Chondrocyte (in vitro differentiated cells): ENCODE measurements around the gene NUP133. TPM values are rescaled to one million over a fixed set of nuclear protein-coding genes. Genes with fewer than 3 reads are reported as not detected.
"Not testable (repeated sequence)": the region's sequence is repeated elsewhere in the genome, so short reads cannot be mapped to it uniquely, and the experiment has no call there.

Source experiments
- DNase-seq: peaks from one replicate; pipeline ENCODE4 v3.0.0; 2021; ENCODE audit warnings: mixed read lengths, low spot score
- H3K27ac Mint-ChIP-seq: one replicate; pipeline ENCODE4 v1.8.0; 2021; ENCODE audit warnings: mild to moderate bottlenecking, moderate library complexity, mixed read lengths; ENCODE audit not compliant: unreplicated experiment
- H3K27me3 Mint-ChIP-seq: 2 replicates; pipeline ENCODE4 v1.8.0; 2021; ENCODE audit warnings: low read depth, mixed read lengths
- H3K36me3 Mint-ChIP-seq: 2 replicates; pipeline ENCODE4 v1.8.0; 2021; ENCODE audit warnings: low read depth, mixed read lengths
- H3K4me1 Mint-ChIP-seq: 2 replicates; pipeline ENCODE4 v1.8.0; 2021; ENCODE audit warnings: low read depth, mild to moderate bottlenecking, mixed read lengths
- H3K4me3 Mint-ChIP-seq: one replicate; pipeline ENCODE4 v1.8.0; 2021; ENCODE audit warnings: mild to moderate bottlenecking, moderate library complexity, mixed read lengths; ENCODE audit not compliant: unreplicated experiment
- H3K9me3 Mint-ChIP-seq: 2 replicates; pipeline ENCODE4 v1.8.0; 2021; ENCODE audit warnings: low read depth, mixed read lengths
- CTCF ChIP-seq: fragments of 200-600 bp; sonication (generic); IDR thresholded peaks from 2 replicates; pipeline ENCODE4 v1.5.0; 2021; ENCODE audit warnings: antibody characterized with exemption, mild to moderate bottlenecking, moderate library complexity
- total RNA-seq: library from RNA; stranded (reverse); gene quantifications from 3 replicates; pipeline ENCODE4 v1.2.1, GENCODE V29; 2021

Gene NUP133
- total RNA-seq, 1 donor from 2014 or later, result 30.7 TPM

- no peaks in the 10 kb centered on the region for H3K4me1 Mint-ChIP-seq
- no peak for DNase-seq
- no peaks in the 10 kb centered on the region for H3K9me3 Mint-ChIP-seq
- H3K27ac Mint-ChIP-seq, result no peak overlapping the region
- H3K36me3 Mint-ChIP-seq, result peaks cover 47% of the 10 kb centered on the region
- TF ChIP-seq CTCF, result no peak
- H3K27me3 Mint-ChIP-seq, result no peaks in the 10 kb centered on the region
- H3K4me3 Mint-ChIP-seq, result no peak overlapping the region
These were observed 21.5 kb upstream of the NUP133 start for GRCh38 chr1:229529639-229530038.

- Mint-ChIP-seq H3K36me3 (peaks cover 45% of the 10 kb centered on the region), H3K4me3 (no peak overlapping the region), H3K9me3 (no peaks in the 10 kb centered on the region), H3K27ac (no peak overlapping the region), H3K4me1 (no peaks in the 10 kb centered on the region), H3K27me3 (no peaks in the 10 kb centered on the region)
- TF ChIP-seq CTCF, result no peak
- DNase-seq, result no peak
These were observed 18.6 kb upstream of the NUP133 start for GRCh38 chr1:229526695-229527094.

GRCh38 chr1:229523052-229523451 is 14.9 kb upstream of the NUP133 start:
- Mint-ChIP-seq H3K4me1 (no peaks in the 10 kb centered on the region), H3K36me3 (peaks cover 43% of the 10 kb centered on the region), H3K9me3 (no peaks in the 10 kb centered on the region), H3K27me3 (no peaks in the 10 kb centered on the region), H3K4me3 (no peak overlapping the region), H3K27ac (no peak overlapping the region)
- no peak for TF ChIP-seq CTCF
- no peak for DNase-seq

GRCh38 chr1:229514578-229515275 is 6.6 kb upstream of the NUP133 start:
- no peak for DNase-seq
- H3K27ac Mint-ChIP-seq, result peak overlapping the region; percentile 47

GRCh38 chr1:229511625-229512024 is 3.5 kb upstream of the NUP133 start:
- not testable (repeated sequence) for H3K4me3 Mint-ChIP-seq, H3K9me3 Mint-ChIP-seq, H3K27me3 Mint-ChIP-seq, H3K36me3 Mint-ChIP-seq, H3K27ac Mint-ChIP-seq, DNase-seq
- H3K4me1 Mint-ChIP-seq, result peaks cover 29% of the 10 kb centered on the region

More at GRCh38 chr1:229514578-229515275, 6.6 kb upstream of the NUP133 start:
- TF ChIP-seq CTCF, result peak; percentile 89
- Mint-ChIP-seq H3K27me3 (no peaks in the 10 kb centered on the region), H3K4me1 (peaks cover 7% of the 10 kb centered on the region), H3K4me3 (no peak overlapping the region), H3K9me3 (no peaks in the 10 kb centered on the region), H3K36me3 (peaks cover 13% of the 10 kb centered on the region)

GRCh38 chr1:229511201-229511600 is 3.1 kb upstream of the NUP133 start:
- H3K27me3 Mint-ChIP-seq, H3K4me3 Mint-ChIP-seq, H3K27ac Mint-ChIP-seq, DNase-seq, H3K9me3 Mint-ChIP-seq, H3K36me3 Mint-ChIP-seq: not testable (repeated sequence)
- H3K4me1 Mint-ChIP-seq, result peaks cover 33% of the 10 kb centered on the region
